ENCODE results near the gene GPATCH11.

Gene GPATCH11

DNA sequence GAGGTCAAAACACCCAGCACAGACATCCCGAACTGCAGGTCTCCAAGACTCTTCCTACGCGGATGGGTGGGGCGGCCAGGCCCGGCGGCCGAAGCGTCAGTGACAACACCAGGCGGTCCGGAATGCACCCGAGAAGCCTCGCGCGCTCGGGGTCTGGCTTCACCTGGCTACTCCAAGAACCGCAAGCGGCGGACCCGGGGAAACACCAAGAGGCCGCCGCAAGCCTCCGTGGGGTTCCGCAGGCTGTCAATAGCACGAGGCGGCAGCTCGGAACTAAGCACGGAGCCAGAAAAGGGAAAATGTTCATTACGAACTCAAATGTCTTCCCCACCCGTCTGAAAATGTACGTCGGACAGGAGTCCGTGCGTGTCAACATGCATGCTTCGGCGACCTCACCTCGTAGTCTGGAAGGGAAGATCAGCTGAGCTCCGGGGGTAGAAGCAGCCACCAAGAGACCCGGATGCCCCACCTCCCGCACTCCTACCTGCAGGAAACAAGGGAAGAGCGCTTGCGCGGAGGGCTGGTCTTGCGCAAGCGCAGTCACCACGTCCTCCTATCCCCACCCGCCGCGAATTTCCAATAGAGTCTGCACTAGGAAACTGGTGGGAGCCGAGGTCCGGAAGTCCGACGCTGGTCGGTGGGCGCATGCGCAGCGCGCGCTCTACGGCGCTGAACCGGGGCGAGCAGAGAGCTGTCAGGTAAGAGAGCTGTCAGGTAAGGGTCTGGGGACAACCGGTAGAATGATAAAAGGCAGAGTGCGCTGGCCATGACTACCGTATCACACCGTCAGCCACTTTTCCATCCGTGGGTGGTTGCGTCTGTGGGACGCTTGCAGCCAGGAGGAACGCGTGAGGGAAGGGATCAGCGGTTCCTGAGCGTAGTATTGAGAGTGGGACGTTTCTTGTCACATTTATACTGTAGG lies at the start of gene GPATCH11, which contains the start of gene HEATR5B:
TSS of gene GPATCH11 (plus strand) at position 646 of the 922 bp plus-strand sequence. CDS start 3,864 bp downstream, outside the sequence.
TSS of gene HEATR5B (minus strand) at position 500 of the 922 bp plus-strand sequence. CDS start 958 bp downstream, outside the sequence.
- DNase-seq: peak; percentile 97

DNA sequence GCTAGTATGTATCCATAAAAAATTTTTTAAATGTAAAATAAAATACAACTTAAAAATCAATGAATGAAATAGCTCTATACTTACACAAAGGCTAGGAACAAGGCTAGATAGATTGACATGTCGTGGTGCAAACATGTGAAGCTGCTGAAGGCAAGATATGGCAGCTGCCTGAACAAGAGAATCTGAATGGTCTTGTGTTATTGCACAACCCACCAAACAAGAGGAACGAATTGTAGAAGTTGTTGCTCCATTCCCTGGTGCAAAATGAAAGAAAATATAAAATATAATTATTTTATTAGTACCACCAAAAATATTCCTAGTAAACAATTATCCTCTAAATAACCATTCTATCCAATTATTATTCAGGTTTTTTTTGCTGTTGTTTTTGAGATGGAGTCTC lies 46.5 kb upstream of the GPATCH11 start:
- DNase-seq: no peak

DNA sequence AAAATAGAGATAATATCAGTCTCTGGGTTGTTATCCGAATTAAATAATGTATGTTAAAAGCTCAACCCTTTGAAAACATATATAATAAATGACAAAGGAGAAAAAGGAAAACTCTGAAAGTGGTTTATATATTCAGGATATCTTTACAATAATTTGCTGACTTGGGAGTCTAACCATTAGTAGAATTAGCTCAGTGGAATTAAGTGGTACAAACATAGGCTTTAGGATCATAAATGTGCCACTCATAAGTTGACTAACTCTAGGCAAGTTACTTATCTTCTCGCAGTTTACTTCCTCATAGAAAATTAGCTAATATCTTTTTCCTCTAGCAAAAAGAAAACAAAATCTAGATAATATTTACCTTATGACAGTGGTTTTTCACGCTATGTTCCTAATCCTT lies 44.7 kb upstream of the GPATCH11 start:
- no peak for DNase-seq

GRCh38 chr2:37052600-37053332 lies 31.6 kb upstream of the GPATCH11 start:
- no peak for DNase-seq

- no peak for DNase-seq
Observed at GRCh38 chr2:37059841-37060240, 24.5 kb upstream of the GPATCH11 start.

DNA sequence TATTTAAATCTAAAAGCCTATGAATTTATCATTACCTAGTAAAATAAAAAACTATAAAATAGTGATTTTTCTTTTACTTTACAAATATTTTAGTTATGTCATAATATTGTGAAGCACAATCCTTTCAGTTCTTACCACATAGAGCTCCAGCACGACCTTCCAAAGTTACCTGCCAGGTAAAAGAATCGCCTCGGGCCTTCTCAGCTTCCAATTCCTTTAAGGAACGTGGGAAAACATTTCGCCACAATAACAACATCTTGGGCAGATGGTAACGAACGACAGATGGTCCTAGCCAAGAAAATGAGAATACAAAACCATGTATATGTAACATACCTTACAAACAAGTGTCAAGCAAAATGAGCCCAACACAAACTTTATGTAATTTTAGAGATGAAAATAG lies 23.9 kb upstream of the GPATCH11 start:
- DNase-seq: no peak

DNA sequence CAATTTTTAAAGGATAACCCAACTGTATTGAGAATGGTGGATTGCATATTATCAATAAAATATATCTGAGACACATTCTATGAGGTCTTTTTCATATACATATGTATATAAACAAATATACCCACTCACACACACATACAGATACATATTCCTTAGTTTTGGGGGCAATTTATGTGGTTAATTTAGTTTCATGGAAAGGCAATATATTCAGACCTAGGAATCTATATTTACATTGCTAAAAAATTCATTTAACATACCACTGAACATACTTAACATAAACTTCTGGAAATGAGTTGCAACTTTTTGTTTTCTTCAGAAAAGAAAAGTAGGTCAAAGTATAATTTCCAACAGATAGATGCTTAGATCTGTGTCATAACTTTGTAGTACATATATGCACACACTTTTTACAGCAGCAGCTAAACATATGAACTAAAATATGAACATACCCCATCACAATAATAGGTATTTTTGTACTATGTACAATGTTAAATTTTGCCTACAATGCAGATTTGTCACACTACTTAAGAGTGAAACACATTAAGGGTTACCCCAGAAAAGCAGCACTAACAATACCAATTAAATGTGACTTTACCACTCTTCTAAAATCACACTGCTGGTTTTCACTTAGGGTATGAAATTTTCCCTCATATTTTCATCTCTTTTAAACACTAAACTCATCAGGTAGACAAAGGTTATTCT lies 23.2 kb upstream of the GPATCH11 start:
- no peak for DNase-seq

GRCh38 chr2:37061776-37062175 lies 22.5 kb upstream of the GPATCH11 start:
- DNase-seq: no peak

DNA sequence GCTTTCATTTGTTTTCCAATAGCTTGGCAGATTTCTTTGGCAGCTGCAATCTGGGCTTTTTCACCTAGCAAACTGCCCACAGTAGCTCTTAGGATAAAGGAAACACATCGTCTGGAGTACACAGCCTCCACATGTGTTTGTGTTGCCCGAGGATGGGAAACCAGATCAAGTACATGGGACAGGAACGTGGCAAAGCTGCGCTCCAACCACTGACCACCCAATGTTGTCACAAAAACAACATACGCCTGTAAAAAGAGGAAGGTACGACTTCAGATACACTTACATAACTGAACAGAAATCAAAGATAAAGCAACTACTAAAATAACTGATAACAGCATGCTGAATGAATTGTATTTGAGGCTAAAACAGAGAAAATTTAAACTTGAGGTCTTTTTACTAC lies 15.6 kb upstream of the GPATCH11 start:
- DNase-seq: no peak

DNA sequence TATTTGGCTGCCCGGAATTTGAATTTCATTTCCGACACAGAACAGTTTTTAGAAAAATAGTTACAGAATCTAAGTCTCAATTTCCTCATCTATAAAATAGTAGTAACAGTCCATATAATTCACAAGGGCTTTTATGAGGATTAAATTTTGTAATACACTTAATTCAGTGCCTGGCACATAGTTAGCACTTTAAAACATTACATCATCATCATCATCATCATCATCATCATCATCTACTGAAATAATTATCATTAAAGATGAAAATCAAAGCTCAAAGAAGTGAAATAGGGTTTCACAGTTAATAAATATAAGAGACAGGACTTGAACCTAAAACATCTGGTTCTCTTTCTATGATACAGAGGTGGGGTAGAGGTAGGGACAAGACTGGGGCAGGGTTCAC lies 13.4 kb upstream of the GPATCH11 start:
- DNase-seq: no peak

- DNase-seq: no peak
Observed at GRCh38 chr2:37080266-37080665, 4.1 kb upstream of the GPATCH11 start.

GRCh38 chr2:37080689-37081088 lies 3.6 kb upstream of the GPATCH11 start:
- no peak for DNase-seq

DNA sequence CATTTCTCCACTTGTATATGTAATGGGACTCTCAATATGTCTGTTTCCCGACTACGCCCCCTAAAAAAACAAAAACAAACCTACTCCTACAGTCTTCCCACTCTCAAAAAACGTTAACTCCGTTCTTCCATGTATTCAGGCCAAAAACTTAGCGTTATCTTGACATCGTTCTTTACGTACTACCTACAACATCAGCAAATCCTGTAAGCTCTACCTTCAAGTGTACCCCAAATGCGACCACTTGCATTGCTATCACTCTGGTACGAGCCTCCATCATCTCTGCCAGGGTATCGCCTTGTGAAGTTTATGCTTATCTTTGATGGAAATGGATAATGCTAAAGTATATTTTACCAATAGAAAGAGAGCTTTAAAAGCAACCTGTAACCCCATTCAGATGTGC lies 479 bp downstream of the GPATCH11 start:
- DNase-seq: no peak

GRCh38 chr2:37085731-37086147 lies 1.4 kb downstream of the GPATCH11 start:
- no peak for DNase-seq

- DNase-seq: no peak
Observed at GRCh38 chr2:37090019-37090477, 5.7 kb downstream of the GPATCH11 start.

DNA sequence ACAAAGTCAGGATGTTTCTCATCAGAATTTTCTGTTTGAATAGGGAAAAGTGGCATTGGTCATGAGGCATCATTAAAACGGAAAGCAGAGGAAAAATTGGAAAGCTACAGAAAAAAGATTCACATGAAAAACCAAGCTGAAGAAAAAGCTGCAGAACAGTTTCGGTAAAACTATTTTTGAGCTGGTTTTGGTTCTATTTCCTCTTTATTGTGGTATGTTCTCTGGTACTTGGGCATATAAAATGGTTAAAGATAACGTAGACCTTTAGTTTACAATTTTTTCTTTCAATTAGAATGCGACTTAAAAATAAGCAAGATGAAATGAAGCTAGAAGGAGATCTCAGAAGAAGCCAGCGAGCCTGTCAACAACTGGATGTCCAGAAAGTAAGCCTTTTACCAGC lies 7.6 kb downstream of the GPATCH11 start:
- DNase-seq: no peak

DNA sequence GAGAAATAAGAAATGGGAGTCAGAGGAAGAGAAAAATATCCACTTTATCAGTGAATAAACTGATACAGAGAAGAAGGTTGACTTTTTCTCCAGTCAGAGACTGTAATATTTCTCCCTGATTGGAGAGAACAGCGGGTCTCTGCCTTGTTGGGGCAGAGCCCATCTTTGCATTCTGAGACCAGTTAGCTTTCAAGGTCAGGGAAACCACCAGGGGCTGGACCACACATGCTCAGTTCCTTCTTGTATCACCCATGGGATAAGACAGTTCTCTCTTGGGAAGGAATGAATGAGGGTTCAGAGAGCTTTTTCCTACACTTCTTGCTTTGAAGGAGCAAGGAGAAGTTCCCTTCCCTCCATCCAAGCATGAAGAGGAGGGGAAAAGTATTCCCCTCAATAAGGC lies 12.2 kb downstream of the GPATCH11 start:
- DNase-seq: no peak

GRCh38 chr2:37098416-37099118 lies 14.2 kb downstream of the GPATCH11 start:
- DNase-seq: no peak

GRCh38 chr2:37100054-37100453 lies 15.7 kb downstream of the GPATCH11 start:
- DNase-seq: no peak

GRCh38 chr2:37102588-37102987 lies 18.3 kb downstream of the GPATCH11 start:
- DNase-seq: no peak

GRCh38 chr2:37104178-37104577 lies 19.9 kb downstream of the GPATCH11 start:
- DNase-seq: no peak

GRCh38 chr2:37105150-37105549 lies 20.8 kb downstream of the GPATCH11 start:
- no peak for DNase-seq
